GM21529 (cell line): ENCODE data around the gene ZNF649.

Experiments
- ATAC-seq: cut with Tn5 transposase; IDR thresholded peaks from one replicate; pipeline ENCODE4 v1.9.1; 2021; ENCODE audit not compliant: unreplicated experiment

Gene ZNF649

DNA sequence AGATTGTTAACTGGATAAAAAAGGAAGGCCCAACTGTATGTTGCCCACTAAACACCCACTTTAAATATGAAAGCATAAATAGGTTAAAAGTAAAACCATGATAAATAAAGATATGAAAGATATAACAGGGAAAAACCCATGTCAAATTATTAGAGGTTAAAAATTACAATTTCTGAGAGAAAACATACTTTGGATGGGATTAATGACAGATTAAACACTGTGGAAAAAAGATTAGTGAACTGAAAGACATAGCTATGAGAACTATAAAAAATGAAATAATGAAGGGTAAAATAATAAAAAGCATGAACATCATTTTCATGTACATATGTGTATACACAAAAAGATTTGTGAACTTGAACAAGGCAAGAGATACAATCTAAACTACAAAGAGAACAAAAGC is 14.9 kb downstream of the ZNF649 start:
- no peak for ATAC-seq

DNA sequence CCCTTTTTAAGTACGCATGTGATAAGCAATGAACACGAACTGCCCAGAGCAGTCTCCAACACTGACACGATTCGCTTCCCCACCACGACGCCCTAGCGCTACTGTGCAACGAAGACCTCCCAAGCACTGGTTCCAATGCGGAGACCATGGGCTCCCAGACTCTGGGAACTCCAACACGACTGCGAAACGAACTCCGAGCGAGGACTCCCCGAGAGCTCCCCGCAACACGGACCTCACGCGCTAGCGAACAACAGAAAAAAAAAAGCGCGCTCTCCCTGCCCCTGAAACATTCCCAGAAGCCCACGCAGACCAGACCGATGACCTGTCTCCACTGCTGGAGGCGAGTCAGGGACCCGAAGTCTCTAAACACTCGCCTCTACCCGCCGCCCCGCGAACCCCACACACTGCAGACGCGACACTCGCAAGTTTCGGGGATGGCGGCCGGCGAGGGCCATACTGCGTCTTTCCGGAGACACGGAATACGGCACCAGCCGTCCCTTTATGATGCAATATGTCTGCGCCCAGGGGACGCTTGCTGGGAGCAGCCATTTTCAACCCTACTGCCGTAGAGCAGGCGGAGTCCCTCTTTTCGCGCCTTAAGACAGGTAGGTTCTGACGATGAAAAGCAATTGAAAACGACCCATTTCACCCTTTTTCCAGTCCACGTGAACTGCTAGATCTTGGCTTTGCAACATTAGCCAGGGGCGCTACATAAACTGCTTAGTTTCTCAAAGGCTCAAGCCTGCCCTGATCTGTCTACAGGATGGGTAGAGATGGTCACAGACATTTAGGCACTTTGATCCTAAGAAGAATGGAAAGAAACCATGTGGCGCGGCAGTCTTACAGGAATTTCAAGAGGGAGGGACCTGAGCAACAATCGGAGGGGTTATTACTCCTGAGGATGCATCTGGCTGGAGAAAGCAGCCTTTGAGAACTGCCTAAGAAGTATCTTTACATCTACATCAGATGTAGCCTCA is 17.0 kb downstream of the ZNF649 start, which contains the start of gene ZNF577:
ZNF577 (minus strand) TSS at position 430 of the 977 bp plus-strand sequence. CDS start 7,569 bp downstream, outside the sequence.
- ATAC-seq: no peak

DNA sequence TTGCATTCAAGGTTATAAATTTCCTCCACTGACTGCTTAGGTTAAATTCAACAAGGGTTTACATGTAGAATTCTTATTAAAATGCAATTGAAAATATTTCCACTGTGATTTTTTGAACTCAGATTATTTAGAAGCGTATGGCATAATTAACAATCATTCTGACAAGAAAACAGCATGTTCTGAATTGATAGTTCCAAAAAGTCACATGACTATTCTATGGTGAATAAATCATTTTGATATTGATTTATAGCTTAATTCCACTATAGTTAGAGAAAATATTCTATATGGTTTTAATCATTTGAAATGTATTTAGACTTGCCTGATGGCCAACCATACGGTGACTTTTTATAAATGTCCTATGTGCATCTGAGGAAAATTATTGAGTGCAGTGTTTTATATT is 20.1 kb downstream of the ZNF649 start:
- ATAC-seq: no peak

DNA sequence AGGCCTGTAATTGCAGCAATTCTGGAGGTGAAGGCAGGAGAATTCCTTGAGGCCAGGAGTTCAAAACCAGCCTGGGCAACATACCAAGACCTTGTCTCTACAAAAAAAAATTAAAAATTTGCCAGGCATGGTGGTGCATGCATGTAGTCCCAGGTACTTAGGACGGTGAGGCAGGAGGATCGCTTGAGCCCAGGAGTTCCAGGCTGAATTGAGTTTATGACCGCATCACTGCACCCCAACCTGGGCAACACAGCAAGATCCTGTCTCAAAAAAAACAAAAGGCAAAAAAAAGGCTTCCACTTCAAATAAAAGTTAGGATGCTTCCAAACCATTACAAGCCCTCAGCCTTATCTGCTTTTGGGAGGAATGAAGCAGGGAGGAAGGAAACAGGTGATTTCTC is 22.3 kb downstream of the ZNF649 start:
- ATAC-seq: no peak

DNA sequence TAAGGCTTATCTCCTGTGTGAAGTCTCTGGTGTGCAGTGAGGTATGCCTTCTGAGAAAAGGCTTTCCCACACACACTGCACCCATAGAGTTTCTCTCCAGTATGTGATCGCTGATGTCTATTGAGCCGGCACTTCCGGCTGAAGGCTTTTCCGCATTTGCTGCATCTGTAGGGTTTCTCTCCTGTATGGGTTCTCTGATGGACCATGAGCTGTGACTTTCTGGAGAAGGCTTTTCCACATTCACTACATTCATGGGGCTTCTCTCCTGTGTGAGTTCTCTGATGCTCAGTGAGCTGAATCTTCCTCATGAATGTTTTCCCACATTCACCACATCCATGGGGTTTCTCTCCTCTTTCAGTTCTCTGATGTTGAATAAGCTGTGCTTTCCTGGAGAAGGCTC is 31.7 kb downstream of the ZNF649 start:
- no peak for ATAC-seq

DNA sequence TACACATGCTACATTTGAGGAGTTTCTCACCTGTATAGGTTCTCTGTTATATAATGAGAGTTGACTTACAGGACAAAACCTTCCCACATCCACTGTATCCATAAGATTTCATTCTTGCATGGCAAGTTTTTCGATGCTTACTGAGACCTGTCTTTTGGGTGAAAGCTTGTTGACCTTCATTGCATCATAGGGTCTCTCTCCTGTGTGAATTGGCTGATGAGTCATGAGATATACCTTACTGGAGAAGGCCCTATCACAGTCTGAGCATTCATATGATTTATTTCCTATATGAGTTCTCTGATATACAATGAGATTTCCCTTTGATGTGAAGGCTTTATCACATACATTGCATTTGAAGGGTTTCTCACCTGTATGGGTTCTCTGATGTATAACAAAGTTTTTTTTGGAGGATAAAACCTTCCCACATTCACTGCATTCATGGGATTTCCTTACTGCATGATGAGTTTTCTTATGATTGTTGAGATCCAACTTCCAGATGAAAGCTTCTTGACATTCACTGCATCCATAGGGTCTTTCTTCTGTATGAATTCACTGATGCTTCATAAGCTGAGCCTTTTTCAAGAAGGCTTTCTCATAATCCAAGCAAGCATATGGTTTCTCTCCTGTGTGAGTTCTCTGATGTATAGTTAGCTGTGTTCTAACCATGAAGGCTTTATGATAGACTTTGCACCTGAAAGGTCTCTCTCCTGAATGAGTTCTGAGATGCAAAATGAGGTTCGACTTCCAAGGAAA is 42.8 kb downstream of the ZNF649 start:
- no peak for ATAC-seq
